GM19324 (cell line): ENCODE results near the gene SLC25A29.

Experiments used
- ATAC-seq: cut with Tn5 transposase; IDR thresholded peaks from one replicate; pipeline ENCODE4 v1.9.1; 2021; ENCODE audit warnings: mild to moderate bottlenecking, moderate library complexity; ENCODE audit not compliant: unreplicated experiment, low FRiP score

The SLC25A29 gene

DNA sequence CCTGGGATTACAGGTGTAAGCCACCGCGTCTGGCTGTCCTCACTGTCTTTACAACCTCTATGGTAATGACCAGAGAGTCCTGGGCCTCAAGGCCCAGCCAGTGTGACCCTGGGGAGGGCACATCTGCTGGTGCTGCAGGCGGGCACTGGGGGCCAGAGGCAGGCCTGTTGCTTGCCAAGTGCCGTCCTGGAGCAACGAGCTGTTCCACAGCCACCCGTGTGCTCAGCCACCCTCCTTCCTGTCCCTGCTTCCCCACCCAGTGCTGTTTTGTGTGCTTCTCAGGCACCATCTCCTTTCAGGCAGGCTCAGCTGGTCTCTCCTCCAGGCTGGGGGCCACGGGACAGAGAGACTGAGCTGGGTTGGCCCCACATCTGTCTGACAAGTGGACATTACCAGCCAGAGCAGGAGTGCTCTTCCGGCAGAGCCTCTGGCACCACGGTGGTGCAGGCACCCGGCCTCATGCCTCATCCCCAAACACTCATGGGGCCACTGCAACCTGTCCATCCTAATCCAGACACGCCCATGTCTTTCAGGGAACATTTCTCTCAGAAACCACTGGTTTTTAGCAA is 25.9 kb upstream of the SLC25A29 start:
- ATAC-seq: no peak

DNA sequence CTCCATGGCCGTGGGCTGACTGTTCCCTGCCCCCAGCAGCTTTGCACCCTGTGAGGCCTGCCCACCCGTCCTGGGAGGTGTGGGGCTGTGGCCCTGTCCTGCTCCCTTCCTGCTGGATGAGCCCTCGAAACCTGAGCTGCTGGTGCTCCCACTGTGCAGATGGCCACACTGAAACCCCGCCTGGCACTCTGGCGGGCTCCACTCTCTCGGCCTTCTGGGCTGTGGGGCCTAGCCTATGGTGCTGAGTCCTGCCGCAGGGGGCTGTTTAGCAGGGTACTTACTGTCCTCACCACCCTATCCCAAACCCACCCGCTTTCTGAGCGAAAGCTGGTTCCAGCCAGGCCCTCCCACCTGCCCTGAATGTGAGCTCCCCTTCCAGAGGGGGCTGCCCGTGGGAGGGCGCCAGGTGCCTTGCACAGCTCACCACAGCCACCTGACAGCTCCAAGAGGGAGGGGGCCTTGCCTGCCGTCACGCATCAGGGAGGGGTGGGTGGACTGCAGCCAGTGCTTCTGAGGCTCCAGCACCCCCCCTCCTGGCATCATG is 24.2 kb upstream of the SLC25A29 start:
- no peak for ATAC-seq

DNA sequence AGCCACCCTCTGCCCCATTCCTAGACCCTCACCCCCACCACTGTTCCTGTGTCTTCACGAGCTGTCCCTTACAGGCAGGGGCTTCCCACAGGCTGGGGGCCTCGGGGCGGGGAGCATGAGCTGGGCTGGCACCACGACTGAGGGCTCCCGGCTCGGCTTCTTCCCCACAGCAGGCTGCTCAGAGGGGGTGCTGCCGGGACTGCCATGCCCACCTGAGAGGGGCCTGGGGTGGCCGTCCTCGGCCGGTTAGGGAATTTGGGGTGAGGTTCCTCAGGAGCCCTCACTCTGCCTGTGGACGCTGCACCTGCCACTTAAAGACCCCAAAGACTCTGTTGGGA is 23.7 kb upstream of the SLC25A29 start:
- no peak for ATAC-seq

DNA sequence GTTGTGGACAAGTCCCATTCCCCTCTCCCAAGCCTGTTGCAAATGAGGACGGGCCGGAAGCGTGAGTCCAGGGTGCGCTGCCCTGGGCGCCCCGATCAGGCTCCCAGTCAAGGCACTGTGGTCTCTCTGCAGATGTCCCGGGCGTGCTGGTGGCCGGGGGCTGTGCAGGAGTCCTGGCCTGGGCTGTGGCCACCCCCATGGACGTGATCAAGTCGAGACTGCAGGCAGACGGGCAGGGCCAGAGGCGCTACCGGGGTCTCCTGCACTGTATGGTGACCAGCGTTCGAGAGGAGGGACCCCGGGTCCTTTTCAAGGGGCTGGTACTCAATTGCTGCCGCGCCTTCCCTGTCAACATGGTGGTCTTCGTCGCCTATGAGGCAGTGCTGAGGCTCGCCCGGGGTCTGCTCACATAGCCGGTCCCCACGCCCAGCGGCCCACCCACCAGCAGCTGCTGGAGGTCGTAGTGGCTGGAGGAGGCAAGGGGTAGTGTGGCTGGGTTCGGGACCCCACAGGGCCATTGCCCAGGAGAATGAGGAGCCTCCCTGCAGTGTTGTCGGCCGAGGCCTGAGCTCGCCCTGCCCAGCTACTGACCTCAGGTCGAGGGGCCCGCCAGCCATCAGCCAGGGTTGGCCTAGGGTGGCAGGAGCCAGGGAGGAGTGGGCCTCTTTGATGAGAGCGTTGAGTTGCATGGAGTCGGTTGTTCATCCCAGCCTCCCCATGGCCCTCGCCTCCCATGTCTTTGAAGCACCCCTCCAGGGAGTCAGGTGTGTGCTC is 23.2 kb upstream of the SLC25A29 start:
- no peak for ATAC-seq

DNA sequence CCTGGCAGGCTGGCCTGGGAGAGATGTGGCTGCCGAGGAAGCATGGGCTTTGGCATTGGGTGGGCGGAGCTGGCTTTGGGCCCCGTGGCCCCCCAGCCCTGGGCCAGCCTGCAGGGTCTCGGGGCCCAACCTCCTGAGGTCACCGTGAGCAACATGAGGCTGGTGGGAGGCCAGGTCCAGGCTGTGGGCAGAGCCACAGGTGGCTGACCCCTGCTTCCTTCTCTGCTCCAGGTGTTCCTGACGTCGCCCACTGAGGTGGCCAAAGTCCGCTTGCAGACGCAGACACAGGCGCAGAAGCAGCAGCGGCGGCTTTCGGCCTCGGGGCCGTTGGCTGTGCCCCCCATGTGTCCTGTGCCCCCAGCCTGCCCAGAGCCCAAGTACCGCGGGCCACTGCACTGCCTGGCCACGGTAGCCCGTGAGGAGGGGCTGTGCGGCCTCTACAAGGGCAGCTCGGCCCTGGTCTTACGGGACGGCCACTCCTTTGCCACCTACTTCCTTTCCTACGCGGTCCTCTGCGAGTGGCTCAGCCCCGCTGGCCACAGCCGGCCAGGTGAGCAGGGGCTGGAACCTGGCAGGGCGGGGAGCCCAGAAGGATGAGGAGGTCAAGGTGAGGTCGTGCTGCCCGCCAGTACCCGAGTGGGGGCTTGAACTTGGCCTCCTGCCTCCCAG is 22.4 kb upstream of the SLC25A29 start:
- ATAC-seq: no peak

DNA sequence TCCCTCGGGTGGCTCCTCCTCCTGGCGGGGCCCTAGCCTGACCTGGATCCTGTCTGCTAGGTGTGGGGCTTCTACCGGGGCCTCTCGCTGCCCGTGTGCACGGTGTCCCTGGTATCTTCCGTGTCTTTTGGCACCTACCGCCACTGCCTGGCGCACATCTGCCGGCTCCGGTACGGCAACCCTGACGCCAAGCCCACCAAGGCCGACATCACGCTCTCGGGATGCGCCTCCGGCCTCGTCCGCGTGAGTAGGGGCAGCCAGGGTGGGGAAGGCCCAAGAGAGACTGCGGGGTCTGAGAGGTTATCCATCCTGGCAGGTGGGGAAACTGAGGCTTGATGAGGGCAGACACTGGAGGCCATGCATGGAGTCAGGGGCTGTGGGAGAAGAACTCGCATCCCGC is 20.9 kb upstream of the SLC25A29 start:
- ATAC-seq: no peak

DNA sequence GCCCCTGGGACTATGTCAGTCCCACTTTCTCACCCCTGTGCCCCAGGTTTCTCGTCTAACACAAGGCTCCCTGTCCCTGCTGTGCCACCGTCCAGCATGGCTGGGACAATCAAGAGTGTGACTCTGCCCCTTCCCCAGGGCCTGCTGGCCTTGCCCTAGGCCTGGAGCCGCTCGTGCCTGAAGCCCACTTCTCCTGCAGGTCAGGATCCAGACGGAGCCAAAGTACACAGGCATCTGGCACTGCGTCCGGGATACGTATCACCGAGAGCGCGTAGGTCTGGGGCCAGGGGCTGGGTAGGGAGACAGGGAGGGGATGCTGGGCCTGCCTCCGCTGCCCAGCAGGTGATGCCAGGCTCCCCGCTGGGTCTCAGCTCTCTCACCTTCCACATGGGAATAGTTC is 19.7 kb upstream of the SLC25A29 start:
- no peak for ATAC-seq

DNA sequence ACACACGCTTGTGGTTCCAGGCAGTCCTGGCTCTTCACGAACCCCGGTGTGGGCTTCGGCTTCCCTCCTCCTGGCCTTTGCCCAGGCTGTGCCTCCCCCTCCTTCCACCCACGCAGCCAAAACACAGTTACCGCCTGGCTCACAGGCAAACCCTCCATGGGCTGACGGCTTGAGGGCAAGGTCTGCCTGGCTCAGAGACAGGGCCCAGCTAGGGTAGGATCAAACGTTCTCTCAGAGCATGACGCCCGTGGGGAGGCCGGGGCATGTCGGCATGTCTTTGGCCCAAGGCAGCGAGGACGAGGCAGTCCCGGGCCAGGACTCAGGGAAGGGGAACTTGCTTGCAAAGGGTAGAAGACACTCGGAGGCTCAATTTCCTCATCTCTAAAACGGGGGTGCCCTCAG is 19.0 kb upstream of the SLC25A29 start:
- no peak for ATAC-seq

DNA sequence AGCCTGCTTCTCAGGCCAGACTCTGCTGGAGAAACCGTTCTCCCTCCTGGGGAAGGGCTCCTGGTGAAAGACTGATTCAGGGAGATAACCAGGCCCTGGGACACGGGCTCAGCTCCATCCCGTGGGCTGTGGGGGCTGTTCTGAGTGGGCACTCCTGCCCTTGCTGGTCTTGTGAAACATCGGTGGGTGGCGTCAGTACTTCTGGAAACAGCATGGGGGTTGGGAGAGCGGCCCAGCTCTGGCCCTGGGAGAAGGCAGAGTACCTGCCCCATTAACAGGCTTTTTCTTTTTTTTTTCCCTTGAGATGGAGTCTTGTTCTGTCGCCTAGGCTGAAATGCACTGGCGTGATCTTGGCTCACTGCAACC is 17.7 kb upstream of the SLC25A29 start:
- ATAC-seq: no peak

DNA sequence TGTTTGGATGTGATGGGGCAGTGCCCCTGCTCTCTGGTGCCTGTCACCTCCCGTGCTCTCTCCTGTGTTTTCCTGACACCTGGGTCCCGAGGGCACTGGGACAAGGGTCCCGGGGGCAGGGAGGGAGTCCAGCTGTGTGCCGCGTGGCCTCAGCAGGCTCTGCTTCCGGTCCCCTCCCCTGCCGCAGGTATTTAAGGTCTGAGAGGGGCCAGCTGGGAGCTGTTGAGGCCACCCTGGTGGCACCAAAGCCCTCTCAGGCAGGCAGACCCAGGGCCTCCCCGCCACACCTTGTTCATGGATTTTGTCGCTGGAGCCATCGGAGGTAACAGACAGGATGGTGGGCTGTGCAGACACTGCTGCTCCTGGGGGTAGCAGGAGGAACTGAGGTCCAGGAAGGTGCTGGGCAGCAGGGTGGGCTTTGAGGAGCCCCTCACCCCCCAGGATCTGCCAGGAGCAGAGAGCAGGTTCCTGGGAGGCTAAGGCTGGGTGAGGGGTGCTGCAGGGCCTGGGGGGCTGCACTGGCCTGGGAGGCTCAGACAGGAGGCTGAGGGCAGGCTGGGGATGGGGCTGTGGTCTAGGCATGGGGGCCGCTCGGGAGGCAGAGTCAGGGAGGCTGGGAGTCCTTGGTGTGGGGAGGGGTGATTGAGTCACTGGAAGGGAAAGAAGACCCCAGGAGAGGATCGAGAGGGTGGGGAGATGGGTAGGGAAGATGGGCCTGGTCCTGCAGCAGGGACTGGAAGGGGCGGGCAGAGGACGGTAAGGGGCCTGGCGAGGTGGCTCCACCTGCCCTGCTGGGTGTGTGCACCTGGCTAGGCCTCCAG is 17.1 kb upstream of the SLC25A29 start, which contains the start of gene SLC25A47:
Gene SLC25A47 (plus strand): TSS at position 219 of the 821 bp plus-strand sequence. CDS start 76 bp downstream, at position 295.
- ATAC-seq: no peak

DNA sequence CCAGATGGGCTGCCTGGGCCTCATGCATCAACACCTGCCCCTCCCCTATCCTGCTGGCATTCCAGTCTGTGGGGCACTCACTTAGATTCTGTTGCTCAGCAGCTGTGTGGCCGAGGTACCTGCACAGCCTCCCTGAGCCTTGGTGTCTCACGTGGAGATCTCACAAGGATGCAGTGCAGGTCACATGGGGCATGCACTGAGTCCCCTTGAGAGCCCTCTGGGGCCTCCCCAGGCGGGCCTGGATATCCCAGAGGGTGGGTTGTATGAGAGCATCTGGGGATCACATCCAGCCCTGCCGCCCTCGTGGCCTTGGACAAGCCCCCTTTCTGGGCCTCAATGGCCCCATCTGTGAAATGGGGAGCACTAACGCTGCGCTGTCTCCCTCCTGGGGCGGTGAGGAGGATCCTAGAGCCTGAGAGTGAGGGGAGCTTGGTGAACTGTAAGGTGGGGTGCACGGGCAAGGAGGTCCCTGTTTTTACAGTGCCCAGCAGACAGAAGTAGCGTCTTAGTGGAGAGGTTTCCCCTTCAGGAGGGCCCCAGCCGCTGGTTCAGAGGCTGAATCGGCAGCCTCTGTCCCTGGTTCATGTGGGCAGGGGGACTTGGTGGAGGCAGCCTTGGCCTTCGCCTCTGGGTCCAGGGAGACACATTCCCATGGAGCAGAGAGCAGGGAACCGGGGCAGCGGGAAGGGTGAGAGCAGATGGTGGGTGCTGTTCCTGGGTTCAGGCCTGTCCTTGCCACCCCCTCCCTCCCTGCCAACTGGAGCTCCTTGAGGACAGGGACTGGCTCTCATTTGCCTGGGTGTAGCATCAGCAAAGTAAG is 16.1 kb upstream of the SLC25A29 start:
- no peak for ATAC-seq

DNA sequence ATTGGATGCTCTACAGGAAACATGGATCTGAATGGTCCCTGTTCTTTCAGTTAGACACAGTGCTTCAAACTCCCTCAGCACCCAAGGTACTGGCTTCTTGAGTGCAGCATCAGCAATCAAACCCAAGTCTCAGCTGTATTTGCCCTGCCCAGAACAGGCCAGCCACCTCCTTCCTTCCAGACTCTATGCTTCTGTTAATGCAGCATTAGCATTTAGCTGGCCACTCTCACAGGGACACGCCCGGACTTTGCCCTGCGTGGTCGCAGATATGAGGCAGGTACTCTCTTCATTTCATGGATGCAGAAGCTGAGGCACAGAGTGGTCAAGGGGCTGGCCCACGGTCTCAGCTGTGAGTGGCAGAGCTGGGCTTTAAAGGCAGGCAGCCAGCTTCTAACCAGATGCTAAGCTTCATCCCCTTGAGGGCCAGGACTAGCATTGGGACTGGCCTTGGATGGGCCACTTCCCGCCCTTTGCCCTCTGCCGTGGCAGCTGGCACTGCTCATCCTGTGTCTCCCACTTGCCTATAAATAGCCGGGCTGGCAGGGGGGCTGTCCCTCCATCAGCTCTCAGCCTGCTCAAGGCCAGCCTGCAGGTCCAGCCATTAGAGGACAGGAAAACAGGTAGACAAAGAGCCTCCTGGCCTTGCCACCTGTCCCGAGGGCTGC is 15.4 kb upstream of the SLC25A29 start:
- no peak for ATAC-seq

DNA sequence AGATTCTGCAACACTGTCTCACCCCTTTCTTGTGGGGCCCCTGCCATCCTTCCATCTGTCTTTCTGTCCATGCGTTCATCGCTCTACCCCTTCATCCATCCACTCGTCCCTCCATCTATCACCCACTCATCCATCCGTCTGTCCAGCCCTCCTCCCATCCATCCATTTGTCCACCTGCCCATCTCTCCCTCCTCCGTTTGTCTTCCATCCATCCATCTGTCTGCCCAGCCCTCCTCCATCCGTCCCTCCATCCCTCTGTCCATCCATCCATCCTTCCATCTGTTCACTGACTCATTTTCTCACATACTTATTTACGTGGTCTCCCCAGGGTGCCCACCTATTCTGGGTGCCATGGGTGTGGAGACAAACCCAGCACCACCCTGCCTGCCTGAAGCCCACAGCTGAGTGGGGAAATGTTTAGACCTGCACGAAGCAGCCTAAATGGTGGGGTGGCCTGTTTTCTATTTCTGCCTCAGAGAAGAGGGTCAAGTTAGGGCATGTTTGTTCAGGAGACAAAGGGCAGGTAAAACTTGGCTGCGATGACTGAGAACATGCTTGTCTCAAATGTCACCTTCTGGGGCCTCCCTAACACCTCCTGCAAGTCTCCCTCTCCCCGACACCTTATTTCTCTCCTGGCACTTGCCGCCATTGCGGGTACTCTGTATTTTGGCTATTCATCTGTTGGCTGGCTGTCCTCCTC is 14.1 kb upstream of the SLC25A29 start:
- ATAC-seq: no peak

DNA sequence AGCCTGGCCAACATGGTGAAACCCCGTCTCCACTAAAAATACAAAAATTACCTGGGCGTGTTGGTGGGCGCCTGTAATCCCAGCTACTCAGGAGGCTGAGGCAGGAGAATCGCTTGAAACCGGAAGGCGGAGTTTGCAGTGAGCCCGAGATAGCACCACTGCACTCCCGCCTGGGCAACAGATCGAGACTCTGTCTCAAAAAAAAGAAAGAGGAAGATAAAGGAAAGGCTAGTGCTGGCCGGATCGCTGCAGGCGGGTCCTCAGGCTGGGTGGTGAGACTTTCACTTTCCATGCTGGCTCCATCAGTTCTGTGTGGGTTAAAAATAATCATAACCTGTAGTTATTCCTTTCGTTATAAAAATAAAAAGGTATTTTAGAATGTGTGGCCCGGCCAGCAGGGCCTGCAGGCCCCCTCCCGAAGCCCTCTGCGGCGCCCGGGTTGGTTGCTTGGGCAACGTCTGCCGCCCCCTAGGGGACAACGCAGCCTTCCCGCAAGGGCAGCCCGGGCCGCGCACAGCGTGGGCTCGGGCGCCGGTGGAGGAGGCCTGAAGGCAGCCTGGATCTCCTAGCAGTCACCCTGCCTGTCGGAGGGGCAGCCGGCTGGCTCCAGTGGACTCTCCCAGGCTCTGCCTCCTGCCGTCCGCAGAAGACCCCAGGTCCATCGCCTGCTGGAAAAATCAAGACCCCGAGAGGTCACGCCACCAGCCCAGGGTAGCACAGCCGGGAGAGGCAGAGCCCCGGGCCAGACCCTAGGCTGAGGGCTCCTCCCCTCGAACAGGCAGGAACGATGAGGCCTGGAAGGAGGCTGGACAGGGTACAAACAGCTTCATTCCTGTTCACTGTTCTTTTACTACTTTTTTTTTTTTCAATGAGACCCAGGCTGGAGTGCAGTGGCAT is 11.9 kb upstream of the SLC25A29 start:
- ATAC-seq: peak; percentile 72

DNA sequence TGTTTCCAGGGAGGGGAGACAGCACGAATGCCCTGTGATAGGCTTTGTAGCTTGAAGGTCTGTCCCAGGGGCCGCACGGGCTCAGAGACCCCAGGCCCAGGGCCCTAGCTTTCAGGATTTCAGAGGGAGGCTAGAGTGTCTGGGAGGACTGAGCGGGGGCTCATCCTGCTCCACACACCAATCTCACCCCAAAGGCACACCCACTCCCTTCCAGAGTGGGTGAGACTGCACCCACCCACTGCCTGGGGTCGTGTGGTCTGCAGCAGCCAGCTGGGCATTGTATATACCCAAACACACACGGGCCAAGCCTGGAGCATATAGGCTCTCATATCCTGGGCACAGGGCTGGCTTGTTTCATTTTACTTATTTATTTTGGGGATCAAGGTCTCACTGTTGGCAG is 11.1 kb upstream of the SLC25A29 start:
- ATAC-seq: no peak

DNA sequence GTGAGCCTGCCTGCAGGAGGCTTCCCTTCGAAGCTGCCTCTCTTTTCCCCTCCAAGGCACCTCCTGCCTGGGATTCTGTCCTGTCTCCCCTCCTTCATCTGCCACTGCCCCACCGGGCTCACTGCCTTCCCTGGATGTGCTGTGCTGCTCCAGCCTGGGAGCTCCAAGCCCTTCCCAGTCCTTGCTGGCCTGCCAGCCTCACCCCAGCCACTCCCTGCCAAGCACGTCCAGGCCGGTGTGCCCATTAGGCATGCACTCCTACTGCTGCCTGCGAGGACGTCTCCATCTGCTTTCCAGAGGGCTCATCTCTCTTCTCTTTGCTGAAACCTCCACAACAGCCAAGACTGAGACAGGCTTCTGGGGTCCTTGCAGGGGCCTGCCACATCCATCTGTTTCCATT is 8.5 kb upstream of the SLC25A29 start:
- no peak for ATAC-seq

DNA sequence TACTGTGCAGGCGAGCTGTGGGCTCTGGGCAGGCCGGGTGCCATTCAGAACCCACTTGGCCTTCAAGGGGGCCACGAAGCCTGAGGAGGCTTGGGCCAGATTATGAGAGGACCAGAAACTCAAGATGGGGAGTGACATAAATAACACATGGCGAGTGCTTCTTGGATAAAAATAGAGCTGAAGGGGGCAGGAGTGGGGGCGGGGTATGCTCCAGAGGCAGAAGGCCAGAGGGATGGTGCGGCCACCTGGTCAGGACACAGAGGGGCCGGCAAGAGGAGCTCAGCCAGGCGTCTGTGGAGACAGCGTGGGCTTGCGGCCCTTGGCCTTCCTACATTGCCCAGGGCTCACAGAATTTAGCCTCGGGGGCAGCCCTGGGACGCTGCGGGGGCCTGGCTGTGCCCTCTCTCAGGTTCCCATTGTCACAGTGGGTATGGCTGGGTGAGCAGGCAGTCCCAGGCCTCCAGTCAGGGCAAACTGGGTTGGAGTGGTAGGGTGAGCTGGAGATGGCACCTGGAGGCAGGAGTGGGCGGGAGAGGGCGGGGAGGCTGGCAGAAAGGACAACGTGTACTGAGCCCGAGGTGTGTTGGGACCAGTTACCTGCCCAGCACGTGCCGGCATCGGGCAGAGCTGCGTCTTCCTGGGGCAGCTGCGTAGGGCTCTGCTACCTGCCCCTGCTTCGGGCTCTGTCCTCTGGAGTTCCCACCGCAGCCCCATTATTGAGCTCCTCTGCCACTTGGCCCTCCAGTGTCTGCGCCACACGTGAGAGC is 7.4 kb upstream of the SLC25A29 start:
- ATAC-seq: no peak
